ENCODE results near the gene GALNT2. TPM values are rescaled to one million over a fixed set of nuclear protein-coding genes. Genes with fewer than 3 reads are reported as not detected.
A peak's percentile ranks its signal among the peaks of the same experiment; 100 is the strongest.

Gene GALNT2
- polyA plus RNA-seq, 6 donors from 2014 or later = 15.1 to 22.4 (median 17.5) TPM

- peak; percentile 60 for DNase-seq
- peak overlapping the region in 3 of 6 donors; percentile 82 to 93 (median 86) for H3K27ac Mint-ChIP-seq
- peak overlapping the region in 6 of 8 donors; percentile 31 to 74 (median 61) for H3K4me3 Mint-ChIP-seq
- peak; percentile 70 to 86 for ATAC-seq (ENCODE audit: low read depth in 2 of 2)
- peaks cover 11 to 28% (median 13%) of the 10 kb centered on the region in 3 donors for H3K4me1 Mint-ChIP-seq
- H3K9me3 Mint-ChIP-seq = no peaks in the 10 kb centered on the region
- H3K36me3 Mint-ChIP-seq = no peaks in the 10 kb centered on the region
- H3K27me3 Mint-ChIP-seq = peaks cover 0 to 10% (median 3%) of the 10 kb centered on the region in 3 donors
Observed at GRCh38 chr1:230310381-230311163, 243.5 kb downstream of the GALNT2 start.

- no peaks in the 10 kb centered on the region for H3K36me3 Mint-ChIP-seq
- DNase-seq (no peak), ATAC-seq (ENCODE audit: low read depth in 2 of 2) (no peak)
- H3K27me3 Mint-ChIP-seq = peaks cover 0 to 10% (median 3%) of the 10 kb centered on the region in 3 donors
- H3K27ac Mint-ChIP-seq = no peak overlapping the region
- no peak overlapping the region for H3K4me3 Mint-ChIP-seq
- no peaks in the 10 kb centered on the region for H3K9me3 Mint-ChIP-seq
- H3K4me1 Mint-ChIP-seq = peaks cover 5 to 12% (median 6%) of the 10 kb centered on the region in 3 donors
Observed at GRCh38 chr1:230312676-230313075, 245.6 kb downstream of the GALNT2 start.

DNA sequence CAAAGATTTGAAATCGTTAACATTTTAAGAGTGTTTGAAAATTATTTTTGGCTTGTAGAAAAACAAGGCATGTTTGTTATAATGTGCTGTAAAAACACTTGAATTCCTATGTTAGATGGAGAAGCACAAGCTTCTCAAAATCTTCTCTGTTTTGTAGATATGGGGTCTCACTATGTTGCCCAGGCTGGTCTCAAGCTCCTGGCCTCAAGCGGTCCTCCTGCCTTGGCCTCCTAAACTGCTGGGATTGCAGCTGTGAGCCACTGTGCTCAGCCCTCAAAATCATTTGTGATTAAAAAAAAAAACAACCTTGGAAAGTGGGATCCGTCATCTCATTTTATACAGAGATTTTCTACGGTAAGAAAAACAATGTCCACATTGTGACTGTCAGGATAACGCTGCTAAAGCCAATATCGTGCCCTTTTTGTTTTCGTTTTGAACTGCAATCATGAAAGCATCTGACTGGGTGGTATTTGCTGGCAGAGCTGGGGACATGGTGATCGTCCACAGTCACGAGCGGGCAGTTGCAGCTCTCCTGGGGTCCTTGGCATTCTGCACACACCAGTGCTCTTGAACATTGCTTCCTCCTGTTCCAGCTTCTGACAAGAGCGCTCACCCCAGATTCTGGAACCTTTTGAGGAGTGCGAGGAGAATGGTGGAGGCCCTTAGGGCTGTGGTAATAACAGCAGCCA, 246.6 kb downstream of the GALNT2 start:
- no peak for ATAC-seq (ENCODE audit: low read depth in 2 of 2)
- no peak for DNase-seq
- Mint-ChIP-seq H3K36me3 (no peaks in the 10 kb centered on the region), H3K4me1 (peaks cover 4 to 9% (median 5%) of the 10 kb centered on the region in 3 donors), H3K9me3 (no peaks in the 10 kb centered on the region), H3K4me3 (no peak overlapping the region), H3K27ac (no peak overlapping the region), H3K27me3 (peaks cover 0 to 11% (median 3%) of the 10 kb centered on the region in 3 donors)

- Mint-ChIP-seq H3K27ac (no peak overlapping the region), H3K9me3 (no peaks in the 10 kb centered on the region), H3K4me1 (peaks cover 4 to 9% (median 5%) of the 10 kb centered on the region in 3 donors), H3K36me3 (no peaks in the 10 kb centered on the region), H3K27me3 (peaks cover 0 to 16% (median 3%) of the 10 kb centered on the region in 3 donors), H3K4me3 (no peak overlapping the region)
- no peak for DNase-seq
- ATAC-seq (ENCODE audit: low read depth in 2 of 2) = no peak
Observed at GRCh38 chr1:230314142-230314470, 247.1 kb downstream of the GALNT2 start.

- Mint-ChIP-seq H3K27me3 (peaks cover 0 to 16% (median 3%) of the 10 kb centered on the region in 3 donors), H3K27ac (no peak overlapping the region), H3K4me3 (no peak overlapping the region), H3K4me1 (peaks cover 4 to 5% (median 5%) of the 10 kb centered on the region in 3 donors), H3K36me3 (no peaks in the 10 kb centered on the region), H3K9me3 (no peaks in the 10 kb centered on the region)
- no peak for ATAC-seq (ENCODE audit: low read depth in 2 of 2)
- no peak for DNase-seq
Observed at GRCh38 chr1:230315099-230315498, 248.1 kb downstream of the GALNT2 start.

DNA sequence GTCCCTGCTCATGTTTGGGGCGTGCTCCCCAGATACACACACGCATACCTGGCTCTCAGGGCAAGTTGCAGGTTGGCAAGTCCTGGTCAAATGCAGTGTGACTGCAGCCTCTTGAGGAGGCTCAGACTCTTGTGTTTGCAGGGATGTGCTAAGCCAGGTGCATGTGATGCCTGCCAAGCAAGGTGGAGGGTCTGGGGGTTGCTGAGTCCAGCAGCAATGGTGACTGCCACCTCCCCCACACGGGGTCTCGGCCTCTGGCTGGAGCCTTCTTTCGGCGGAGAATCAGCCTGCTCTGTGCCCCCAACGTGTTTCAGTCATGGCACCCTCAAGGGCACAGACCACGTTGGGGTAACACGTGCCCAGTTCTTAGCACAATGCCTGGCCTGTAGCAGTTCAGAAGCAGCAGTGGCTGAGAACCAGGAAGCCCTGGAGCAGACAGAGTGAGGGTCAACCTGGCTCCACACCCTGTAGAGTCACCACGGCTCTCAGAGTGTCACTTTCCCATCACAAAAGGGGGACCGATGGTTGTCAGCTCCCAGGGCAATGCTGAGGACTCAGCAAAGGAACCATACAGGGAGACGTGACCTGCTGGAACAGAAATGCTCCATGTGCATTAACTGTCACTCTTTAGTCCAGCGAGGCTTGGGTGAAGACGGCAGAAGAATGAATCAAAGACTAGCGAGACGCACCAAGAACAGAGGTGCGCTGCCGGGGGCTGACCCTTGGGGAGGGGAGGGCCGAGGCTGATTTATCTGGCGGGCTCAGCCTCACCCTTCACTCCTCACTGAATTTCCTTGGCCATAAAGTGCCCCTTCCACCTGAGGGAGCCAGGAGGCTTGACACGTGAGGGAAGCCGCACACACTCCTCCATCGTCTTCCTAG, 250.1 kb downstream of the GALNT2 start:
- Mint-ChIP-seq H3K4me3 (no peak overlapping the region), H3K4me1 (no peaks in the 10 kb centered on the region), H3K36me3 (no peaks in the 10 kb centered on the region), H3K9me3 (no peaks in the 10 kb centered on the region), H3K27ac (no peak overlapping the region), H3K27me3 (peaks cover 0 to 11% (median 0%) of the 10 kb centered on the region in 3 donors)
- DNase-seq (no peak), ATAC-seq (ENCODE audit: low read depth in 2 of 2) (no peak)

GRCh38 chr1:230317823-230318819, 251.1 kb downstream of the GALNT2 start:
- Mint-ChIP-seq H3K4me3 (no peak overlapping the region), H3K36me3 (no peaks in the 10 kb centered on the region), H3K4me1 (no peaks in the 10 kb centered on the region), H3K27ac (peak overlapping the region in 1 of 6 donors; percentile 30), H3K27me3 (peaks cover 0 to 6% (median 0%) of the 10 kb centered on the region in 3 donors), H3K9me3 (no peaks in the 10 kb centered on the region)
- no peak for ATAC-seq (ENCODE audit: low read depth in 2 of 2)
- no peak for DNase-seq

GRCh38 chr1:230319014-230319747, 252.1 kb downstream of the GALNT2 start:
- no peak for DNase-seq
- Mint-ChIP-seq H3K27ac (no peak overlapping the region), H3K4me1 (no peaks in the 10 kb centered on the region), H3K4me3 (no peak overlapping the region), H3K27me3 (peaks cover 3 to 12% (median 4%) of the 10 kb centered on the region in 3 donors), H3K9me3 (no peaks in the 10 kb centered on the region), H3K36me3 (no peaks in the 10 kb centered on the region)
- ATAC-seq (ENCODE audit: low read depth in 2 of 2) = no peak

DNA sequence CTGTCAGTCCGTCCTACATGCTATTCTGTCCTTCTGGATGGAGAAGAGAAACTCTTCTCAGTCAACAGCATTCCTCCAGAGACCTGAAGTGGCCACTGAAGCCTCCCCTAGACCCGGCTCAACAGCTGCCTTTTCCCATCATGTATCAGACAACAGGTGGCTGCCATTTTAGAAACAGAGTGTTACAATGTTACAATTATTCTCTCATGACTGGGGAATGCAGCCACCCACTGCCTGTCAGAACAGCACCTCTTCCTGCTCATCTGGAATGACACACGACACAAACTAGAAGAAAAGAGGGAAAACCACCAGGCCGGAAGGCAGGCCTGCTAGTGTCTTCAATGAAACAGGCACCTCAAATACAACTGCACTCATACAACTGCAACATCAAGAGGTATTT, 253.8 kb downstream of the GALNT2 start:
- no peak for DNase-seq
- peaks cover 5 to 19% (median 12%) of the 10 kb centered on the region in 3 donors for H3K27me3 Mint-ChIP-seq
- H3K4me1 Mint-ChIP-seq = no peaks in the 10 kb centered on the region
- H3K36me3 Mint-ChIP-seq = no peaks in the 10 kb centered on the region
- no peak overlapping the region for H3K4me3 Mint-ChIP-seq
- no peak overlapping the region for H3K27ac Mint-ChIP-seq
- no peak for ATAC-seq (ENCODE audit: low read depth in 2 of 2)
- H3K9me3 Mint-ChIP-seq = no peaks in the 10 kb centered on the region

DNA sequence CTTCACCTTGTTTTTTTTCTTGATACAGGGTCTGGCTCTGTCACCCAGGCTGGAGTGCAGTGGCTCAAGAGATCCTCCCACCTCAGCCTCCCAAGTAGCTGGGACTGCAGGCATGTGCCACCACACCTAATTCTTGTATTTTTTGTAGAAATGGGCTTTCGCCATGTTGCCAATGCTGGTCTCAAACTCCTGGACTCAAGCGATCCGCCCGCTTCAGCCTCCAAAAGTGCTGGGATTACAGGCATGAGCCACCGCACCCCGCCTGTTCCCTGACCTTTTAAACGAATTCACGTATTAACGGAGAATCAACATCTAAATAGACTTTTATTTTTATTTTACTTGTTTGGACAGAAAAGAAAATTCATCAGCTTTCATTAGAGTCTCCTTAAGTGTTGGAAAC, 254.3 kb downstream of the GALNT2 start:
- H3K4me3 Mint-ChIP-seq = no peak overlapping the region
- ATAC-seq (ENCODE audit: low read depth in 2 of 2) = no peak
- no peaks in the 10 kb centered on the region for H3K36me3 Mint-ChIP-seq

DNA sequence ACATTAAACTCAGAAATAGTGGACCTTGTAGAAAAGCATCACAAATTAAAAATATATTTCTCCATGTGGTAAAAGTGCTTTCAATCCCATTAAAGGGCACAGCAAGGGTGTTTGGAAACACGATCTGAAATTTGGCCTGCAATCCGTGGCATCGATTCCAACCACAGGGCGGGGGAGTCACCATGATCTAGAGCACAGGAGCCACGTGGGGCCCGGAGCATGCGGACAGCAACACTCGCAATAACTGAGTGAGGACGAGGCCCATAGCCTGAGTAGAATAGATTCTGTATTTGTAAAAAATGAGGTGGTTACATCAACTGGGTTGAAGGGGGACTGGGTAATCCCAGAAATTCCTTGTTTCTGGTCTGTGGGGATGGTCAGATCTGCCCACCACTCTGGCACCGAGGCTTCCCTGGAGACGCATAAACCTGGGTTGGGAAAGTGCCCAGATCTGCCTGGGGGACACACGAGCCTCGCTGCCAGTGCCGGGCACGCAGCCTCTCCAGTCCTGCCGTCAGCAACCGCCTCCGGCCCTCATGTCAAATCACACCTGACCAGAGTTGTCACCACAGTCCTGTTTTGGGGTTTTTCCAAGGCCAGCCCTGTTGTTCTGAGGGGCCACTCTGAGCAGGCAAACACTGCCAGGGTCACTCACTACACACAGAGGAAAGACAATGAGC, 254.8 kb downstream of the GALNT2 start:
- ATAC-seq (ENCODE audit: low read depth in 2 of 2) = no peak
- Mint-ChIP-seq H3K27ac (no peak overlapping the region), H3K27me3 (peaks cover 5 to 19% (median 14%) of the 10 kb centered on the region in 3 donors), H3K36me3 (no peaks in the 10 kb centered on the region), H3K4me3 (no peak overlapping the region), H3K9me3 (no peaks in the 10 kb centered on the region), H3K4me1 (no peaks in the 10 kb centered on the region)
- DNase-seq = no peak

More for the DNA sequence above, 254.3 kb downstream of the GALNT2 start:
- Mint-ChIP-seq H3K27me3 (peaks cover 5 to 19% (median 12%) of the 10 kb centered on the region in 3 donors), H3K4me1 (no peaks in the 10 kb centered on the region), H3K27ac (no peak overlapping the region), H3K9me3 (no peaks in the 10 kb centered on the region)
- DNase-seq = no peak

Data from naive B cell (primary cell).